ENCODE results near the gene GABRB1.

The GABRB1 gene

GRCh38 chr4:47465004-47465403, 433.6 kb downstream of the GABRB1 start:
- DNase-seq (ENCODE audit: low read depth in 1 of 2, low spot score in 1 of 2) = no peak

GRCh38 chr4:47466056-47466785, 434.9 kb downstream of the GABRB1 start:
- DNase-seq (ENCODE audit: low read depth in 1 of 2, low spot score in 1 of 2) = no peak

GRCh38 chr4:47468706-47469365, 437.5 kb downstream of the GABRB1 start:
- no peak for DNase-seq (ENCODE audit: low read depth in 1 of 2, low spot score in 1 of 2)

- DNase-seq (ENCODE audit: low read depth in 1 of 2, low spot score in 1 of 2) = no peak
These were observed 438.6 kb downstream of the GABRB1 start for GRCh38 chr4:47469951-47470350.

- no peak for DNase-seq (ENCODE audit: low read depth in 1 of 2, low spot score in 1 of 2)
These were observed 439.7 kb downstream of the GABRB1 start for GRCh38 chr4:47471064-47471463.

- DNase-seq (ENCODE audit: low read depth in 1 of 2, low spot score in 1 of 2) = no peak
These were observed 440.2 kb downstream of the GABRB1 start for GRCh38 chr4:47471591-47471990.

- DNase-seq (ENCODE audit: low read depth in 1 of 2, low spot score in 1 of 2) = no peak
These were observed 441.9 kb downstream of the GABRB1 start for GRCh38 chr4:47473141-47473750.

GRCh38 chr4:47474799-47475198, 443.4 kb downstream of the GABRB1 start:
- no peak for DNase-seq (ENCODE audit: low read depth in 1 of 2, low spot score in 1 of 2)

- DNase-seq (ENCODE audit: low read depth in 1 of 2, low spot score in 1 of 2) = no peak
These were observed 444.0 kb downstream of the GABRB1 start for GRCh38 chr4:47475411-47475810.

Measured in activated CD4-positive, alpha-beta T cell treated with anti-CD3 and anti-CD28 coated beads, Interleukin-2, amount 50 U/mL, for 24 hours (primary cell).